Right atrium auricular region (tissue), 2 donors: Measurements from ENCODE around the gene SIRT4. TPM values are rescaled to one million over a fixed set of nuclear protein-coding genes. Genes with fewer than 3 reads are reported as not detected.

Experiments used
- DNase-seq: peaks from one replicate; pipeline ENCODE4 v3.0.0-alpha.2; 2019; ENCODE audit warnings: low spot score
- H3K27ac ChIP-seq, 2 donors: fragments of 200-600 bp; sonication (generic); 1 replicate in 1 of 2; 2 replicates in 1 of 2; pipeline ENCODE4 v1.5.1; 2016 to 2019
- H3K27me3 ChIP-seq, 2 donors: fragments of 200-600 bp; sonication (generic); one replicate each; pipeline versions ENCODE4 v1.5.1 to v1.6.0; 2017 to 2019
- H3K36me3 ChIP-seq: fragments of 200-600 bp; sonication (generic); one replicate; pipeline ENCODE4 v1.5.1; 2016
- H3K4me1 ChIP-seq, 2 donors: fragments of 200-600 bp; sonication (generic); one replicate each; pipeline versions ENCODE4 v1.5.1 to v1.6.0; 2017 to 2019
- H3K4me3 ChIP-seq, 2 donors: fragments of 200-600 bp; sonication (generic); 1 replicate in 1 of 2; 2 replicates in 1 of 2; pipeline ENCODE4 v1.5.1; 2017 to 2019; ENCODE audit warnings: mild to moderate bottlenecking in 1 of 2, moderate library complexity in 1 of 2
- H3K9me3 ChIP-seq, 2 donors: fragments of 200-600 bp; sonication (generic); one replicate each; pipeline ENCODE4 v1.5.1; 2019
- CTCF ChIP-seq, 2 donors: fragments of 200-600 bp; sonication (generic); IDR thresholded peaks; one replicate each; pipeline ENCODE4 v1.5.1; 2019; ENCODE audit warnings: antibody characterized with exemption in 2 of 2
- total RNA-seq, 2 donors: library from RNA; depleted of rRNA; stranded (reverse); fragments of >200 nt; gene quantifications; one replicate each; pipeline ENCODE4 v1.1.0, GENCODE V29; 2016

The SIRT4 gene
- total RNA-seq, 2 donors from 2014 or later: 3.1 to 5.6 TPM

GRCh38 chr12:120353556-120354317 is 51.6 kb downstream of the SIRT4 start:
- no peak for TF ChIP-seq CTCF (IDR thresholded peaks at IDR 0.05)
- Histone ChIP-seq H3K4me1 (no peaks in the 10 kb centered on the region), H3K4me3 (no peak overlapping the region), H3K27ac (no peak overlapping the region), H3K27me3 (no peaks in the 10 kb centered on the region), H3K9me3 (no peaks in the 10 kb centered on the region), H3K36me3 (no peaks in the 10 kb centered on the region)
- DNase-seq: no peak

- no peaks in the 10 kb centered on the region for H3K27me3 ChIP-seq
- TF ChIP-seq CTCF (IDR thresholded peaks at IDR 0.05): peak; percentile 47 to 90
- H3K4me1 ChIP-seq: peaks cover 0 to 5% of the 10 kb centered on the region in 2 donors
- peak overlapping the region in 1 of 2 donors; percentile 20 for H3K27ac ChIP-seq
- no peaks in the 10 kb centered on the region for H3K36me3 ChIP-seq
- H3K4me3 ChIP-seq: no peak overlapping the region
- no peaks in the 10 kb centered on the region for H3K9me3 ChIP-seq
- DNase-seq: peak; percentile 72
Measured at GRCh38 chr12:120356567-120357030, 54.5 kb downstream of the SIRT4 start.

DNA sequence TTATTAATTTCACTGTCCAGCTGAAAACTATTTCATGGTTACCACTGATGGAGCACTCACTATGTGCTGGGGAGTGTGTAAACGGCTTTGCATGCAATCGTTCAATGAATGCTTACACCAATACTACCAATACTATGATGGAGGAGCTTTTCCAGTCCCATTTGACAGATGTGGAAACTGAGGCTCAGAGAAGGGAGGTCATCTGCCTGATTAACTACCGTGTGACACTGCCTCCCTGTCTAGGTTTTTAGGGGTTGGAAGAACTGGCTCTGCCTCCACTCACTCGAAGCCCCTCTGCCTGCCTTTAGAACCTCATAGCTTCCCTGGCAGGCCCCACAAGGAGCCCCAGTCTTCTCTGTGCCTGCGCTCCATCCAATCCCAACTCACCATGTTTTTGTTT is 55.0 kb downstream of the SIRT4 start:
- no peaks in the 10 kb centered on the region for H3K9me3 ChIP-seq
- no peaks in the 10 kb centered on the region for H3K27me3 ChIP-seq
- peak overlapping the region in 1 of 2 donors; percentile 20 for H3K27ac ChIP-seq
- peaks cover 0 to 10% of the 10 kb centered on the region in 2 donors for H3K4me1 ChIP-seq
- TF ChIP-seq CTCF (IDR thresholded peaks at IDR 0.05): no peak
- no peak overlapping the region for H3K4me3 ChIP-seq
- no peak for DNase-seq
- H3K36me3 ChIP-seq: no peaks in the 10 kb centered on the region

- H3K4me1 ChIP-seq: peaks cover 0 to 14% of the 10 kb centered on the region in 2 donors
- no peak overlapping the region for H3K4me3 ChIP-seq
- TF ChIP-seq CTCF (IDR thresholded peaks at IDR 0.05): no peak
- H3K27me3 ChIP-seq: no peaks in the 10 kb centered on the region
- H3K9me3 ChIP-seq: no peaks in the 10 kb centered on the region
- H3K36me3 ChIP-seq: no peaks in the 10 kb centered on the region
- no peak for DNase-seq
- no peak overlapping the region for H3K27ac ChIP-seq
Measured at GRCh38 chr12:120358412-120359100, 56.4 kb downstream of the SIRT4 start.

DNA sequence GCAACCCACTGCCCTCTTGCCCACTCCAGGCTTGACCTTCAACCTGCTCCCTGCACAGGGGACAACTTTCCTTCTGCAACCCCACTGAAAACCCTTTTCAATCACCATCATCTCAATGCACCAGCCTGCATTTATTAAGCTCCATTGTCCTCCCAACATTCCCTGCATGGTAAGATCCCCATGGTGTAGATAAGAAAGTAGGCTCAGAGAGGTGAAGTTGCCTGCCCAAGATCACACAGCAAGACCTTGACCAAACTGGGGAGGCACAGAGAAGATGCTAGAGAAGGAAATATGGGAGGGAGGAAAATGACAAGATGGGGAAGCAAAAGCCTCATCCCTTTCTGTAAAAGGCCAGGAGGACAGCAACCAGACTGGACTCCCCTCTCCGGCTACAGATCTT is 57.0 kb downstream of the SIRT4 start:
- no peak overlapping the region for H3K4me3 ChIP-seq
- peaks cover 0 to 14% of the 10 kb centered on the region in 2 donors for H3K4me1 ChIP-seq
- no peaks in the 10 kb centered on the region for H3K9me3 ChIP-seq
- no peak overlapping the region for H3K27ac ChIP-seq
- no peaks in the 10 kb centered on the region for H3K27me3 ChIP-seq
- no peaks in the 10 kb centered on the region for H3K36me3 ChIP-seq
- no peak for DNase-seq
- TF ChIP-seq CTCF (IDR thresholded peaks at IDR 0.05): no peak
